NB4 (cell line): Measurements from ENCODE around the gene RSPH6A.

Experiments
- DNase-seq: peaks from one replicate; pipeline ENCODE4 v3.0.0; 2010; ENCODE audit warnings: low read depth
- H3K4me3 ChIP-seq: one replicate; pipeline ENCODE4 v1.5.1; 2011; ENCODE audit warnings: mild to moderate bottlenecking, low read depth, low read length, moderate library complexity
- MYC ChIP-seq: IDR thresholded peaks from 2 replicates; pipeline ENCODE4 v1.6.1; 2011; ENCODE audit warnings: low read depth, low read length
- POLR2A ChIP-seq: IDR thresholded peaks from 2 replicates; pipeline ENCODE4 v1.6.1; 2011; ENCODE audit warnings: mild to moderate bottlenecking; ENCODE audit not compliant: insufficient read length; ENCODE audit errors: extremely low read depth
- TF ChIP-seq, protein P1 (sequence below): IDR thresholded peaks from 2 replicates; pipeline ENCODE4 v1.6.1; 2011; ENCODE audit warnings: low read depth, low read length
- TF ChIP-seq, protein P2 (sequence below): IDR thresholded peaks from one replicate; pipeline ENCODE4 v1.5.1; 2012; ENCODE audit warnings: low read depth, low read length

RSPH6A gene

DNA sequence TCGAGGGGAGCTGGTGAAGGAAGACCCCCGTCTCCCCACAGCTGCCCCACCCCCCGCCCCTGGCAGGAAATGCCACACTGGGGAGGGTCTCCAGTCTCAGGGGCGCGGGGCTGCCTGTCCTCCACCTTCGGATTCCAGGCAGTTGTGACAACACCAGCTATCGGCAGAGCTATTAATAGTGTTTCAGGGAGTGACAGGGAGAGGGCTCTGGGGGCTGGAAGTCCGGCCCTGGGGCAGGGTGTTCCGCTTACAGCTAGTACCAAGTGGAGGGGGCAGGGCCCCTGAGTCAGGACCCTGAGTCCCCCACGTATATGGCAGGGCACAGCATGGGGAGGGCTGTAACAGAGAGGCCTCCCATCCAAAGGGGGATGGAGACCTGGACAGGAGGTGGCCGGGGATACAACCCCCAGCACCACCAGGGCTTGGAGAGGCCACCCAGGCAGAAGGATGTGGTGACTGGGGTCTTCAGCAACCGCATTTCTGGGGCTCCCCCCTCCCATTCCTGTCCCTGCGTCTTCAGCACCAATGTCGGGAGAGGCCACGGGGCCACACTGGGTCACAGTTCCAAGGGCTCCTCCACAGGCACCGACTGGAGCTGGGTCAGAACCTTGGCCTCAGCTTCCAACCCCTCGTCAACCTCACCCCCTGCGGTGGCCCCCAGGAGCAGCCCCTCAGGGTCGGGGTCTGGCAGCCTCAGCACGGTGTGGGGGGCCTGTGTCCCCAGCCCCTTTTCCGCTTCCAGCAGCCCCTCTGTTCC lies 50.0 kb downstream of the RSPH6A start:
- no peak overlapping the region for H3K4me3 ChIP-seq
- no peak for DNase-seq
- TF ChIP-seq, protein P1, sequence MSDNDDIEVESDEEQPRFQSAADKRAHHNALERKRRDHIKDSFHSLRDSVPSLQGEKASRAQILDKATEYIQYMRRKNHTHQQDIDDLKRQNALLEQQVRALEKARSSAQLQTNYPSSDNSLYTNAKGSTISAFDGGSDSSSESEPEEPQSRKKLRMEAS, result no peak

DNA sequence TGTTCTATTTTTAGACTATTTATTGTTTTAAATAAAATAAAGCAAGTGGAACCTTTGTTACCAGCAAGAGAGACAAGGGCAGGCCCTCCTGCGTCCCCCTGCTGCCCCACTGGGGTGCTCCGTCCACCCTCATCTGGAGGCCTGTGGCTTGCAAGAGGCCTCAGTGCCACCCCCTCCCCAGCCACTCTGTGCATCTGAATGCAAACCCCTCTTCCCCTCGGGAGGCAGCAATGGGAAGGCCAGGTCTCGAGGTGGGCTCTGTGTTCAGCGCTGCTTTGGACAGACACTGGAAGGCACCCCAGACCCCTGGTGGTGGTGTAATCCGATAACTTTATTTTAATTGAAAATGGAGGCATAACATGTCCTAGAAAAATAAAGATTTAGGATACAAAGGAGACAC lies 50.6 kb downstream of the RSPH6A start:
- no peak overlapping the region for H3K4me3 ChIP-seq
- DNase-seq, result no peak
- TF ChIP-seq, protein P2, sequence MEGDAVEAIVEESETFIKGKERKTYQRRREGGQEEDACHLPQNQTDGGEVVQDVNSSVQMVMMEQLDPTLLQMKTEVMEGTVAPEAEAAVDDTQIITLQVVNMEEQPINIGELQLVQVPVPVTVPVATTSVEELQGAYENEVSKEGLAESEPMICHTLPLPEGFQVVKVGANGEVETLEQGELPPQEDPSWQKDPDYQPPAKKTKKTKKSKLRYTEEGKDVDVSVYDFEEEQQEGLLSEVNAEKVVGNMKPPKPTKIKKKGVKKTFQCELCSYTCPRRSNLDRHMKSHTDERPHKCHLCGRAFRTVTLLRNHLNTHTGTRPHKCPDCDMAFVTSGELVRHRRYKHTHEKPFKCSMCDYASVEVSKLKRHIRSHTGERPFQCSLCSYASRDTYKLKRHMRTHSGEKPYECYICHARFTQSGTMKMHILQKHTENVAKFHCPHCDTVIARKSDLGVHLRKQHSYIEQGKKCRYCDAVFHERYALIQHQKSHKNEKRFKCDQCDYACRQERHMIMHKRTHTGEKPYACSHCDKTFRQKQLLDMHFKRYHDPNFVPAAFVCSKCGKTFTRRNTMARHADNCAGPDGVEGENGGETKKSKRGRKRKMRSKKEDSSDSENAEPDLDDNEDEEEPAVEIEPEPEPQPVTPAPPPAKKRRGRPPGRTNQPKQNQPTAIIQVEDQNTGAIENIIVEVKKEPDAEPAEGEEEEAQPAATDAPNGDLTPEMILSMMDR, result no peak
- TF ChIP-seq MYC (no peak), POLR2A (no peak)
- TF ChIP-seq, protein P1, result no peak

DNA sequence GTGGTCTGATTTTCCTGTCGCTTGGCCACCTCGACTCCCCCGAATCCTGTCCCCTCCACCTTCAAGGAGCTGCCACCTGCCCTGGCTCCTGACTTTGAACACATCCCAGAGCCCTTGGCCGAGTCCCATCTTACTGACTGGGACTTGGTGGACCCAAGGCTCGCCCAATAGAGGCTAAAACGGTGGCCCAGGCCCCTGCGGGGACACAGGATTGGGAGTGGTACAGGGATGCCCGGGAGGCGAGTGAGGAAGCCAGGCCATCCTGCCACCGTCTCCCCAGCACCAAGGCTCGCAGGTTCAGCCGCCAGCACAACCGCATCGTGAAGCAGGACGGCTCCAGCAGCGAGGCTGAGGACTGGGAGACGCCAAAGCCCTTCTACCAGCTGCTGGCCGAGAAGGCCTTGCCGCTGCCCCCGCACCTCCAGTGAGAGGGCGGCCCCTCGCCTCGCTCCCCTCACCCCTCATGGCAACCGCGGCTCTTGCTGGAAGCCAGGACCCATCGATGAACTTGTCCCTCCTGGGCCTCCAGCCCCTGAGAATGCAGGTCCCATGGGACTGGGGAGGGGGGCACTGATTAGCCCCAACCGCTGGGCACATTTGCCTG lies 51.3 kb downstream of the RSPH6A start:
- TF ChIP-seq MYC (no peak), POLR2A (no peak)
- TF ChIP-seq, protein P2, result no peak
- TF ChIP-seq, protein P1, result no peak
- no peak overlapping the region for H3K4me3 ChIP-seq
- DNase-seq, result no peak

DNA sequence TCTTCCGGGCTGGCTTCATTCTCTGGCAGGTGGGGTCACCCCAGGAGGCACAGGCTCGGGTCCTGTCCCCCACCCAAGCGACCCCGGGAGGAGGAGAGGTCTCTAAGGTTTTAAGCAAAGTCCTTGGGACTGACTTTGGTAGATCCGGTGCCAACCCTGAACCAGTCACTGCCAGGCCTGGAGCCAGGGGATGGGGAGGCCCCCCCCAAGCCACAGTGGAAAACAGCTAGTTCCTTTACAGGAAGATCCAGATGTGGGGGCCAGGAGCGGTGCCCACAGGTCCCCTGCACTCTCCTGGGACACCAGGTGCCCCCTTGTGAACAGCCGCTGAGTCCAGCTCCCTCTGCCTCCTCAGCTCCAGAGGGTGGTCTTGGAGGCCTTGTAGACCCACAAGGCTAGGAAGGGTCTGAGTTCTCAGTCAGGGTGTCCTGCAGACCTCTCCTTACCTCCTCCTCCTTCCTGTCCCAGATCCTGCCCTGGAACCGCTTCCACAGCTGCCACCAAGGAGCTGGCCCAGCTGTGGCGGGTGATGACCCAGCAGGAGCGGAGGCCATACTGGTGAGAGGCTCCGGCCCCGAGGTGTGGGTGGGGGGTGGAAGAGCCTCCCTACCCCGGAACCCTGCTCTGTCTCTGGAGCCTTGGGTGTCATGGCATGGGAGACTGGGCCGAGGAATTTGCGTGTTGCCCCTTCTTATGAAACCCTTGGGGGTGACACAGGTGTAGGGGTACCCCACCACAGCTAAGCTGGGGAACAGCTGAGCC lies 52.1 kb downstream of the RSPH6A start:
- DNase-seq, result no peak
- H3K4me3 ChIP-seq, result no peak overlapping the region
- TF ChIP-seq, protein P1, result no peak
- no peak for TF ChIP-seq POLR2A
- no peak for TF ChIP-seq MYC
- TF ChIP-seq, protein P2, result no peak

DNA sequence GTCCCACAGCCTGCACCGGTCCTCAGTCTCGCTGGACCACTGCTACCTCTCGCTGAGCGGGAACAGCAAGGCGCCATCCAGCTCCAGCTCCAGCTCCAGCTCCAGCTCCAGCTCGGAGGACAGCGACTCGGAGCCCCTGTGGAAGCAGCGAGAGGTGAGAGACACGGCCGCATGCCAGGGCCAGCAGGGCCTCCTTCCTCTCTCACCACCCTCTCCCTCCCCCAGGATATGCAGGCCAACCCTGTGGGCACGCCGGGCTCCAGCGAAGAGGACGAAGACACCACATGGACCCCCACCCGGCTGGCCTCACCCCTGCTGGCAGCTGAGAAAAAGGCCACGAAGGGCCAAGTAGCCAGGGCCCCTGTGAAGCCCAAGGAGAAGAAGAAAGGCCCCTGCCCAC lies 53.4 kb downstream of the RSPH6A start:
- H3K4me3 ChIP-seq, result no peak overlapping the region
- DNase-seq, result no peak
- TF ChIP-seq, protein P2, result no peak
- TF ChIP-seq POLR2A (no peak), MYC (no peak)
- TF ChIP-seq, protein P1, result no peak

DNA sequence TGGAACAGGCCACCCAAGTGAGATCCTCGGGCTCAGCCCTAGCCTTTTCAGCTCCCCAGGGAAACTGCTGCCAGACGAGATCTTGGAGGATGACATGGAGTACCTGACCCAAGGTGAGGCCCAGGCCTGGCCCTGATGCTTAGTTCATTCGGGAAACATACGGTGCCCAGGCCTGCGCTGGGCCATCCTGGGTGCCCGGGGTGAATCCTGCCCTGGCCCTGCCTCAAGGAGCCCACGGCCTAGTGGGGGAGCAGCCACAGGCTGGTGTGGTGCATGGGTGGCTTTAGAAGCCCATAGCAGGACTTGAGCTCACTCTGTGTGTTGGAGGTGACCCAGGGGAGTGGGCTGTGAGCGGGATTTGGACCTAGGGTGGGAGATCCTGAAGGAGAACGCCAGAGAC lies 56.2 kb downstream of the RSPH6A start:
- no peak overlapping the region for H3K4me3 ChIP-seq
- TF ChIP-seq, protein P1, result no peak
- TF ChIP-seq MYC (no peak), POLR2A (no peak)
- TF ChIP-seq, protein P2, result no peak
- no peak for DNase-seq
